ENCODE results near the gene NCBP2L. TPM values are rescaled to one million over a fixed set of nuclear protein-coding genes. Genes with fewer than 3 reads are reported as not detected.
"Not testable (repeated sequence)": the region's sequence is repeated elsewhere in the genome, so short reads cannot be mapped to it uniquely, and the experiment has no call there.

NCBP2L gene
- polyA plus RNA-seq, 4 donors = 0.01 to 0.10 TPM; not detected in 2

GRCh38 chrX:107805179-107805578 is 27.6 kb downstream of the NCBP2L start:
- Histone ChIP-seq H3K4me1 (ENCODE audit: control insufficient read depth in 3 of 3, insufficient read depth in 2 of 3, low read depth in 1 of 3, low read length in 2 of 3) (no peaks in the 10 kb centered on the region), H3K27ac (ENCODE audit: low read depth in 1 of 3, low read length in 2 of 3) (no peak overlapping the region), H3K36me3 (ENCODE audit: control insufficient read depth in 3 of 3, insufficient read depth in 2 of 3, low read depth in 1 of 3, low read length in 3 of 3) (no peaks in the 10 kb centered on the region), H3K27me3 (ENCODE audit: control insufficient read depth in 3 of 3, insufficient read depth in 3 of 3, low read length in 3 of 3) (no peaks in the 10 kb centered on the region), H3K9me3 (ENCODE audit: control insufficient read depth in 2 of 2, insufficient read depth in 1 of 2, low read depth in 1 of 2, low read length in 1 of 2) (no peaks in the 10 kb centered on the region), H3K4me3 (ENCODE audit: low read depth in 1 of 3, low read length in 3 of 3) (no peak overlapping the region)
- DNase-seq = no peak
- FAIRE-seq = no peak
- 90 to 97% (median 95%) methylated on average over 3 of the region's 3 CpGs for WGBS, 3 donors

- H3K27ac ChIP-seq (ENCODE audit: low read depth in 1 of 3, low read length in 2 of 3); H3K27me3 ChIP-seq (ENCODE audit: control insufficient read depth in 3 of 3, insufficient read depth in 3 of 3, low read length in 3 of 3); H3K9me3 ChIP-seq (ENCODE audit: control insufficient read depth in 2 of 2, insufficient read depth in 1 of 2, low read depth in 1 of 2, low read length in 1 of 2); H3K36me3 ChIP-seq (ENCODE audit: control insufficient read depth in 3 of 3, insufficient read depth in 2 of 3, low read depth in 1 of 3, low read length in 3 of 3); FAIRE-seq; H3K4me1 ChIP-seq (ENCODE audit: control insufficient read depth in 3 of 3, insufficient read depth in 2 of 3, low read depth in 1 of 3, low read length in 2 of 3); H3K4me3 ChIP-seq (ENCODE audit: low read depth in 1 of 3, low read length in 3 of 3); DNase-seq: not testable (repeated sequence)
- WGBS, 3 donors = 87 to 93% (median 91%) methylated on average over 10 of the region's 10 CpGs
Observed at GRCh38 chrX:107810053-107810452, 32.5 kb downstream of the NCBP2L start.

- no peaks in the 10 kb centered on the region for H3K36me3 ChIP-seq (ENCODE audit: control insufficient read depth in 3 of 3, insufficient read depth in 2 of 3, low read depth in 1 of 3, low read length in 3 of 3)
- no peak for DNase-seq
- peaks cover 3 to 8% of the 10 kb centered on the region in 2 donors for H3K9me3 ChIP-seq (ENCODE audit: control insufficient read depth in 2 of 2, insufficient read depth in 1 of 2, low read depth in 1 of 2, low read length in 1 of 2)
- no peak overlapping the region for H3K27ac ChIP-seq (ENCODE audit: low read depth in 1 of 3, low read length in 2 of 3)
- no peak for FAIRE-seq
- H3K27me3 ChIP-seq (ENCODE audit: control insufficient read depth in 3 of 3, insufficient read depth in 3 of 3, low read length in 3 of 3) = no peaks in the 10 kb centered on the region
- no peak overlapping the region for H3K4me3 ChIP-seq (ENCODE audit: low read depth in 1 of 3, low read length in 3 of 3)
- no peaks in the 10 kb centered on the region for H3K4me1 ChIP-seq (ENCODE audit: control insufficient read depth in 3 of 3, insufficient read depth in 2 of 3, low read depth in 1 of 3, low read length in 2 of 3)
Observed at GRCh38 chrX:107818900-107819521, 41.5 kb downstream of the NCBP2L start.

GRCh38 chrX:107823042-107823441 is 45.5 kb downstream of the NCBP2L start:
- H3K9me3 ChIP-seq (ENCODE audit: control insufficient read depth in 2 of 2, insufficient read depth in 1 of 2, low read depth in 1 of 2, low read length in 1 of 2) = peaks cover 3 to 8% of the 10 kb centered on the region in 2 donors
- DNase-seq = no peak
- H3K4me1 ChIP-seq (ENCODE audit: control insufficient read depth in 3 of 3, insufficient read depth in 2 of 3, low read depth in 1 of 3, low read length in 2 of 3) = peaks cover 0 to 6% (median 0%) of the 10 kb centered on the region in 3 donors
- no peak overlapping the region for H3K4me3 ChIP-seq (ENCODE audit: low read depth in 1 of 3, low read length in 3 of 3)
- peaks cover 0 to 4% (median 0%) of the 10 kb centered on the region in 3 donors for H3K27me3 ChIP-seq (ENCODE audit: control insufficient read depth in 3 of 3, insufficient read depth in 3 of 3, low read length in 3 of 3)
- WGBS, 3 donors = 88 to 96% (median 89%) methylated on average over 2 of the region's 2 CpGs
- no peaks in the 10 kb centered on the region for H3K36me3 ChIP-seq (ENCODE audit: control insufficient read depth in 3 of 3, insufficient read depth in 2 of 3, low read depth in 1 of 3, low read length in 3 of 3)
- H3K27ac ChIP-seq (ENCODE audit: low read depth in 1 of 3, low read length in 2 of 3) = no peak overlapping the region
- FAIRE-seq = no peak

- Histone ChIP-seq H3K27me3 (ENCODE audit: control insufficient read depth in 3 of 3, insufficient read depth in 3 of 3, low read length in 3 of 3) (peaks cover 0 to 4% (median 0%) of the 10 kb centered on the region in 3 donors), H3K4me3 (ENCODE audit: low read depth in 1 of 3, low read length in 3 of 3) (no peak overlapping the region), H3K36me3 (ENCODE audit: control insufficient read depth in 3 of 3, insufficient read depth in 2 of 3, low read depth in 1 of 3, low read length in 3 of 3) (no peaks in the 10 kb centered on the region), H3K4me1 (ENCODE audit: control insufficient read depth in 3 of 3, insufficient read depth in 2 of 3, low read depth in 1 of 3, low read length in 2 of 3) (peaks cover 0 to 6% (median 0%) of the 10 kb centered on the region in 3 donors), H3K9me3 (ENCODE audit: control insufficient read depth in 2 of 2, insufficient read depth in 1 of 2, low read depth in 1 of 2, low read length in 1 of 2) (peaks cover 3 to 8% of the 10 kb centered on the region in 2 donors), H3K27ac (ENCODE audit: low read depth in 1 of 3, low read length in 2 of 3) (no peak overlapping the region)
- FAIRE-seq (no peak), DNase-seq (no peak)
- WGBS, 3 donors = 10 to 56% (median 30%) methylated on average over 1 of the region's 1 CpG
Observed at GRCh38 chrX:107823456-107823855, 45.9 kb downstream of the NCBP2L start.

GRCh38 chrX:107825698-107826237 is 48.2 kb downstream of the NCBP2L start, which contains the start of gene MID2:
Gene MID2, plus strand, starts transcription at chrX:107825866. Its CDS starts 561 bp downstream, at chrX:107826427.
- 1 to 42% (median 13%) methylated on average over 14 to 32 of the region's 32 CpGs for WGBS, 3 donors
- H3K36me3 ChIP-seq (ENCODE audit: control insufficient read depth in 3 of 3, insufficient read depth in 2 of 3, low read depth in 1 of 3, low read length in 3 of 3) = no peaks in the 10 kb centered on the region
- peaks cover 0 to 4% (median 0%) of the 10 kb centered on the region in 3 donors for H3K27me3 ChIP-seq (ENCODE audit: control insufficient read depth in 3 of 3, insufficient read depth in 3 of 3, low read length in 3 of 3)
- peak within 1 kb of the TSS; percentile 15 to 52 (median 23) for H3K4me3 ChIP-seq (ENCODE audit: low read depth in 1 of 3, low read length in 3 of 3)
- FAIRE-seq = no peak
- no peaks in the 10 kb centered on the region for H3K9me3 ChIP-seq (ENCODE audit: control insufficient read depth in 2 of 2, insufficient read depth in 1 of 2, low read depth in 1 of 2, low read length in 1 of 2)
- H3K4me1 ChIP-seq (ENCODE audit: control insufficient read depth in 3 of 3, insufficient read depth in 2 of 3, low read depth in 1 of 3, low read length in 2 of 3) = peaks cover 0 to 6% (median 0%) of the 10 kb centered on the region in 3 donors
- H3K27ac ChIP-seq (ENCODE audit: low read depth in 1 of 3, low read length in 2 of 3) = peak within 1 kb of the TSS; percentile 36 to 87 (median 74)
- peak; percentile 59 to 70 for DNase-seq

- DNase-seq (peak; percentile 9 to 71), FAIRE-seq (no peak)
- peak overlapping the region; percentile 15 to 52 (median 23) for H3K4me3 ChIP-seq (ENCODE audit: low read depth in 1 of 3, low read length in 3 of 3)
- peaks cover 0 to 6% (median 0%) of the 10 kb centered on the region in 3 donors for H3K4me1 ChIP-seq (ENCODE audit: control insufficient read depth in 3 of 3, insufficient read depth in 2 of 3, low read depth in 1 of 3, low read length in 2 of 3)
- peaks cover 0 to 4% (median 0%) of the 10 kb centered on the region in 3 donors for H3K27me3 ChIP-seq (ENCODE audit: control insufficient read depth in 3 of 3, insufficient read depth in 3 of 3, low read length in 3 of 3)
- 0 to 38% (median 8%) methylated on average over 27 to 100 of the region's 100 CpGs for WGBS, 3 donors
- no peaks in the 10 kb centered on the region for H3K36me3 ChIP-seq (ENCODE audit: control insufficient read depth in 3 of 3, insufficient read depth in 2 of 3, low read depth in 1 of 3, low read length in 3 of 3)
- peak overlapping the region; percentile 36 to 87 (median 66) for H3K27ac ChIP-seq (ENCODE audit: low read depth in 1 of 3, low read length in 2 of 3)
- H3K9me3 ChIP-seq (ENCODE audit: control insufficient read depth in 2 of 2, insufficient read depth in 1 of 2, low read depth in 1 of 2, low read length in 1 of 2) = no peaks in the 10 kb centered on the region
Observed at GRCh38 chrX:107826238-107827029, 48.9 kb downstream of the NCBP2L start.

GRCh38 chrX:107827030-107827831 is 49.7 kb downstream of the NCBP2L start:
- Histone ChIP-seq H3K4me1 (ENCODE audit: control insufficient read depth in 3 of 3, insufficient read depth in 2 of 3, low read depth in 1 of 3, low read length in 2 of 3) (peaks cover 0 to 6% (median 0%) of the 10 kb centered on the region in 3 donors), H3K9me3 (ENCODE audit: control insufficient read depth in 2 of 2, insufficient read depth in 1 of 2, low read depth in 1 of 2, low read length in 1 of 2) (no peaks in the 10 kb centered on the region), H3K27me3 (ENCODE audit: control insufficient read depth in 3 of 3, insufficient read depth in 3 of 3, low read length in 3 of 3) (peaks cover 0 to 4% (median 0%) of the 10 kb centered on the region in 3 donors), H3K4me3 (ENCODE audit: low read depth in 1 of 3, low read length in 3 of 3) (peak overlapping the region in 1 of 3 donors; percentile 40), H3K27ac (ENCODE audit: low read depth in 1 of 3, low read length in 2 of 3) (peak overlapping the region in 2 of 3 donors; percentile 38 to 87), H3K36me3 (ENCODE audit: control insufficient read depth in 3 of 3, insufficient read depth in 2 of 3, low read depth in 1 of 3, low read length in 3 of 3) (no peaks in the 10 kb centered on the region)
- DNase-seq (peak in 1 of 2 donors; percentile 2), FAIRE-seq (no peak)
- 12 to 38% (median 18%) methylated on average over 13 of the region's 13 CpGs for WGBS, 3 donors

Data from small intestine (tissue), 7 donors.